NCI-H146 (cell line): ENCODE measurements around the gene GDA.
"Not testable (repeated sequence)": the region's sequence is repeated elsewhere in the genome, so short reads cannot be mapped to it uniquely, and the experiment has no call there.

Experiments used
- DNase-seq: peaks from one replicate; lab custom pipeline; 2025; lab: John Stamatoyannopoulos, UW

GDA gene

DNA sequence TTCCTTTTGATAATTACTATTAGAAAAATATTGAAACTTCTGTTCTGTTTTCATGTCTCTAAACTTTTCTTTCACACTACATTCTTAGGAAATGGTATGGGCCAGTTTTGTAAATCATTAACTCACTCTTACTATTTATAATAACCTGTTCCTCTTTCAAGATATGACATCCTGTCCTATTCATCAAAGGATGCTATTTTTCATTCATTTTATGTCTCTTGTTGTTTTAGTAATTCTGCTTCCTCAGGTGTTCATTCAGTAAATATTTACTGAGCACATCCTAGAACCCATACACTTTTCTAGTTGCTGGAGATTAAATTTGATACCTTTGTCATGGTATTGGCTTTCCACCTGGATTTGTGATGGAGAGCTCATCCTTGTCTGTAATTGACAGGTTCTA lies 58.0 kb downstream of the GDA start:
- DNase-seq = no peak

DNA sequence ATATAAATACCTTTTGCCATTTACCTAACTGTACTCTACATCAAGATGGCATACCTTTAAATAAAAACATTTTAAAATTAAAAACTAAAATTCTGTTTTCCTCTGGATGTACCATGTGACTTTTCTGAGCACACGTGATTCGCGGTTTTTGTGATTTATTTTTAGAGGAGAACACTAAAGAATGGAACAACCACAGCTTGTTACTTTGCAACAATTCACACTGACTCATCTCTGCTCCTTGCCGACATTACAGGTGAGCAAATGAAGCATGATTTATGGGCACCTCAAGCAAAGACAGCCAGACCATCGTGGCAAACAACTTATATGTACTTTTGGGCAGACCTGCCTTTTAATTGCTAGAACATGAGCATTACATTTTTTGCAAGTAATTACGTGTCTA lies 61.3 kb downstream of the GDA start:
- DNase-seq = no peak

DNA sequence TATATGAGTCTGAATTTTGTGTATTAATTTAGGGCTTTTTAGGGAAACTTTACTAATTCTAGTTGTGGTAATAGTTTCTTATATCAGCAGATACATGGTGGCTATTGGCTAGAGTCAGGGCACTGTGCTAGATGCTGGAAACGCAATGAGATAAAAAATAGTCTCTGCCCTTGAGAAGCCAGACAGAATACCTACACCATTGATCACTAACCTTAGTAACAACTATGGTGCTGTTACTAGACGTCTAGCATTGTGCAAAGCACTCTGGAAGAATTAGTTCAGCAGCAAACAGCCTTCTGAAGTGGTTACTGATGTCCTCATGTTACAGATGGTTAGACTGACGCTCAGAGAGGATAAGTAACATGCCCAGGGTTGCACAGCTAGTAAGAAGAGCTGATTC lies 61.8 kb downstream of the GDA start:
- DNase-seq = no peak

DNA sequence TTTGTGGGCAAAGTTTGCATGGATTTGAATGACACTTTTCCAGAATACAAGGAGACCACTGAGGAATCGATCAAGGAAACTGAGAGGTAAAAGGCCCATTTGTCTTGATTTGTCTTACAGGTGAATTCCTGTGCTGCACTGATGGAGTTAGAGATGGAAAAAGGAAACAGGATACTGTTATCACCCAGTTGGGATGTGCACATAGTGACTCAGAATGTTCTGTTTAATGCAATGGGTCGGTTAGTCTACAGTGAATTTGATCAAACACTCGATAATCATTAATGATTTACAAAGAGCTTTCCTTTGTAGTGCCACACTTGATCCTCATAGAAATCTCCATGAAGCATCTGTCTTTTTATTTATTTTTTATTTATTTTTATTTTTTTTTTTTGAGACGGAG lies 64.7 kb downstream of the GDA start:
- DNase-seq = no peak

DNA sequence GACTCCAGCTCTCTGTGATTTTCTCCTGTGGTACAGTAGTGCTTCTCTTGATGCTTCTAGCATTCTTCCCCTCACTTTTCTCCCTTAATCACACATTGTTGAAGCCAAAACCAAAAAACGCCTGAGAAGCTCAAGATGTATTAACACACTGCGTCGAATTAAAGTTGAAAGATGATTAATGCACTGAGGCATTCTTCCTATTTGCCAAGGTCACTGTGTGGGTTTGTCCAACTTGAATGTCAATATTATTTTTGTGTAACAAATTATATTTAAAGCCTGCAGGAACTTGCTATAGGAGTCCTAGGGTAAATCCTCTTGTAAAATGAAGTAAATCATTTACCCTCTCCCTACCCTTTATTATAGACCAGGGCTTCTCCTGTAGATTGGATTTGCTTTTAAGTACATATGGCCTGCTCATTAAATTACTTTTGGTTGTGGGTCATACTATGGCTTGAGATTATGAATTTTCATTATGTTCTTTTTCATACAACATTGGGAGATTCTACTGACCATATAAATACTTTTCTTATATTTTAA lies 68.1 kb downstream of the GDA start:
- no peak for DNase-seq

DNA sequence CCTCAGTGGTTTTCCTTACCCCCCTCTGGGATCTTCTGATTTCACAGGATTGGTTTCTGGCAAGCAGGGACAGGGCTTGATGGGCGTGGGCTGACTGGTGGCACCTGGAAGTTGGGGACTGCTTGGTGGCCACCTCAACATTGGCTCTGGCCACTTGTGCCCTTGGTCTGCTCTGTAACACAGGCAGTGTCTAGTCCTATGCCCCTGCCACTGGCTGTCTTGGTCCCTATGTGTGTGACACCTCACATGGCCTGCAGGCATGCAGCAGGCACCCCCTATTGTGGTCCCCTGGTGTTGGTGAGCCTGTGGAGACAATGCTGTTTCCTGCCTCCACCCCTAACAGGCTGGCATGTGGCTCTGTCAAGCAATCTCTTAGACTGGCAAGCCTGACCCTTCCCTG lies 71.3 kb downstream of the GDA start:
- no peak for DNase-seq

DNA sequence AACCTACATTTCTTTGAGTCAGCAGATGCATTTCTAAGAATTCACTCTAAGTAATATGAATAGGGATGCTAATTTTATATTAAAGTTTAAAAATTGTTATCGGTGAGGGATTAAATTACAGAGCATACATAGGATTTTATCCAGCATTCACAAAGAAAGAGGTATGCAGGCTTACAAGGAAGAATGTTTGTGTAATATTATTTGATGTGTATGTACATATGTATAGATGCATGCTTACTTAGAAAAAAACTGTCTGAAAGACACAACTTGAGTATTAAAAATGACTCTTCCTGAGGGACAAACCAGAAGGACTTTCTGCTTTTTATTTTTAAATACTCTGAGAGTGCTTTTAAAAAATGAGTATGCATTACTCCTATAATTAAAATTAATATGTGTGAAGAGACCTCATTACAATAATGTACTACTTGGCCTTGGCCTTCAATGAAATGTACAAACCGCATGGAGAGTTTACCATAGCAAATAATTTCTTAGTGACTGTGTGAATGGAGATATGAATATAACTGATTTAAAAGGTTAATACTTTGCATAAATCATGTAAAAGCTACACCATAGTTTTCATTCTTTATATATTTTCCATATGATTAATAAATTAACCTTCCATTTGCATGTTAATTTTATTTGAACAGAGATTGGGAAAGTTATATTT lies 77.0 kb downstream of the GDA start:
- no peak for DNase-seq

DNA sequence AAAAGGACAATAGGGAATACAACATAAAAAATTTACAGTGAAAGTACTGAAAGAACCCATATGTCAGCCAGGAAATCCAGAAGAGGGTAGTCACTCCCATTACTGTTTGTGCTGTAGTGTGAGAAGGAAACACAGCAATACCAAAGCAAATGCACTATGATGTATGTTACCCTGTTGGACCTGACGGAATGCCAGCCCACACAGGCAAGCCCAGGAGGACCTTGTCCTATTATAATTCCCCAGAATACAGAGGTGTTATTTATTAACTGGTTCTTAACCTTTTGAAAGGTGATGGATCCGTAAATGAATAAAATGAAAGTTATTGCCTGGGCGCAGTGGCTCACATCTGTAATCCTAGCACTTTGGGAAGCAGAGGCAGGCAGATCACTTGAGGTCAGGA lies 79.0 kb downstream of the GDA start:
- DNase-seq = no peak

DNA sequence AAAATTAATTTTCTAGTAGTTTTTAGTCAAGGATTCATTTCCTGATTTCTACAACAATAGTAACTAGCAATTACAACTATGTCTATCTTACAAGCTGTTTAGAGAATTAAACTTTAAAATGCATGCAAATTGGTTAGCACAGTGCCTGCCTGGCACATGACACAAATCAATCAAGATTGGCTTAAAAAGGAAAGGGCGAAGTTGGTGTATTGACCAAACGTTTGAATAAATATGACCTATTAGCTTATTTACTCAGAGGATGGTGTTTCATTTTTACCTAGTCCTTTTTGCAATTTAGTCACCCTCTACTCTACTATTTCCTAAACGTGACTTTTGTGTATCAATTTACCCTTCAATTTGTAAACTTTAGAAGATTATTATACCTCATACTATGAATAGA lies 83.5 kb downstream of the GDA start:
- no peak for DNase-seq

DNA sequence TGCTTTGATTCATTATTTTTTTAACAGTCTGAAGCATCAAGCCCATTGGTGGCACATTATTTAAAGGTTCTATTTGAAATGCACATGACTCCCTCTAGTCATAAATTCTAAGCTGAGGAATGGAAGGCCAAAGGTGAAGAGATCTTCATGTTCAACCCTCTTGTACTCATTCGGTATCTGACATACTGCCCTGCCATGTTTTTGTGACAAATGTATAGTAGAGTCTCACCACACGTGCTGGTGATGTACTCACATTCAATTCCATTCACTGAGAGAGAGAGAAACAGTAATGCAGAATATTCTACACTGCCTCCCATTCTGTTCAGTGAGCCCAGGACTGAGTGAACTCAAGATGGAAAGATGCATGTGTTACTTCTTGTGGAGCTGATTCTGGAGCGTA lies 98.3 kb downstream of the GDA start:
- no peak for DNase-seq

DNA sequence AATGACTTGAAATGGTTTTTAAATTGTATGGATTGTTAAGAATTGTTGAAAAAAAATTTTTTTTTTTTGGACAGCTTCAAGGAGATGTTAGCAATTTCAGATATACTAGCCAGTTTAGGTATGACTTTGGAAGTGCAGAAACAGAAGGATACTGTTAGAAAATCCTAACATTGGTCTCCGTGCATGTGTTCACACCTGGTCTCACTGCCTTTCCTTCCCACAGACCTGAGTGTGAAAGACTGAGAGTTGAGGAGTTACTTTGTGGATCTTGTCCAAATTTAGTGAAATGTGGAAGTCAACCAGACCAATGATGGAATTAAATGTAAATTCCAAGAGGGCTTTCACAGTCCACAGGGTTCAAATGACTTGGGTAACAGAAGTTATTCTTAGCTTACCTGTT lies 102.3 kb downstream of the GDA start:
- no peak for DNase-seq

DNA sequence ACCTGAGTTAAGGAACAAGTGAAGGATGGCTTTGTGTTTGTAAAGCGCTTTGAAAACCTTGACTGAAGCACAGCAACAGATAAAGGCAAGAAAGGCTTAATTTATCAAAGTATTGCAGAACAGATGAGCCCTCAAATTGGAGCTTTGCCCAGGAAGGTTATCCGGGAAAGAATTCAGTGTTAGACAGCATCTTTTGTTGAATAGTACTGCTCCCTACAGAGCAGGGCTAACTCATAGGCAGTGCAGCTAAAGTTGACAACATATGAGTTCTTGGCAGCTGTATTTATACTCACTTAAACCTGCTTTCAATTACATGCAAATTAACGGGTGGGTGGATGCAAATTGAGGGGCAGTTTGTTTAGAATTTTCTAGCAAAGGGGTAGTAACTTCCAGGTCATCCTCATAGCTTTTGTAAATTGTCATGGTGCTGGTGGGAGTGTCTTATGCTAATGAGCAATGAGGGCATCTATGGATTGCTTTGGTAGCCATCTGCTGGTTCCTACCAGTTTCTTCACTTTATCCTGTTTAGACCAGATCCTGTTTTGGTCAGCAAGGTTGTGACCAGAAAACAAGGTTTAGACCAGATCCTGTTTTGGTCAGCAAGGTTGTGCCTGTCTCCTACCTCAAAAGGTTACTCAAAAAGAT lies 105.8 kb downstream of the GDA start:
- DNase-seq = no peak

DNA sequence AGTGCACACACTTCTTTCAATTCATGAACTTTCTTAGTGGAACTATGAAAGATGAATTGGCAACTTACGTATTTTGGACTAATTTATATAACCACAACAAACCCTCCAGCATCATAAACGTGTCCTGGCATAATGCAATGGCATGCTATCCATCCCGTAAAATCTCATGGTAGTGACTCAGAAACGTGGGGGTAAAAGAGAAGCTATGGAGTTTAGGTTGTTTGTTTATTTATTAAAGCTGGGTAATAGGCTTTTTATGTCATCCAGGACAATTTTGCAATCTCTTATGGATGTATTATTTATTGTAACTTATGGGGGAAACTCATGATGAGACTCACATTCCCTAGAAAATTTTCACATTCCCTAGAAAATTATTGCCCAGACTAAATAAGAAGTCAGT lies 106.3 kb downstream of the GDA start:
- DNase-seq = no peak

DNA sequence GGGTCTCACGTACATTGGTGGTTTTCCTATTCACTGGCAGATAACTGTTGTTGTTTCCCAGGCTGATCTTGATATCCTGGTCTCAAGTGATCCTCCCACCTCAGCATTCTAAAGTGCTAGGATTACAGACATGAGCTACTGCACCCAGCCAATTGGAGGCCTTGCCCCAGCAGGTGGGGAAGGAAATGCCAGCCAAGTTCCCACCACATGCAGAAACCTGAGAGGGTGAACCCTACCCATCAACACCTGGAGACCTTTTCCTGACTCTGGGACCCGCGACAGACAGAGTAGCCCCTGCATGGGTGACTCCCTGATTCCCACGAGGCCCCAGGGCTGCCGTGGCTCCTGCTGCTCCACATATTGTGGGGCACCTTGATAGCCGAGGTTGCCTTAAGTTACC lies 107.7 kb downstream of the GDA start:
- no peak for DNase-seq

DNA sequence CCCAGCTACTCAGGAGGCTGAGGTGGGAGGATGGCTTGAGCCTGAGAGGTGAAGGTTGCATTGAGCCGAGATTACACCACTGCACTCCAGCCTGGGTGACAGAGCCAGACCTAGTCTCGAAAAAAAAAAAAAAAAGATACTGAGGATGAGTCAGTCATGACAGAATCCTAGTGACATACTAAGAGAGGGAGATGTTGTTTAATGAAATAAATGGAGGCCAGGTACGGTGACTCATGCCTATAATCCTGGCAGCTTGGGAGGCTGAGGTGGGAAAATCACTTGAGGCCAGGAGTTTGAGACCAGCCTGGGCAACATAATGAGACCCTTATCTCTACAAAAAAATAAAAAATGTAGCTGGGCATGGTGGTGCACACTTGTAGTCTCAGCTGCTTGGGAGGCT lies 108.6 kb downstream of the GDA start:
- no peak for DNase-seq

DNA sequence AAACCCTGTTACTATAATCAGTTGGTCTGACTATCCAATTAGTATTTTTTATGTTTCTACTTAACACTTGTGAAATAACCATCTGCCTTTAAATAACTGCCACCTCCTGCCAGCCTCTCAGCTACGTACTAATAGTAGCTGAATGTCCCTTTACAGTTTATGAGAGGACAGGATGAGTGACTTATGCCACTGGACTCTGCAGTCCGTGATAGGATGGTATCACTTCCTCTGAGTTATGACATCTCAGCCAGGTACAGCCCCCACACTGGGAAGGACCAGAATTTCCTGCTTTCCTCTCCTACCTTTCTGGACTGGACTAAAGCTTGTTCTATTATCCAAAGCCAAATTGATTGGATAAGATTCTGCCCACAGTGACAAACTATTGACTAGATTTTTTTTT lies 112.8 kb downstream of the GDA start:
- DNase-seq = no peak

DNA sequence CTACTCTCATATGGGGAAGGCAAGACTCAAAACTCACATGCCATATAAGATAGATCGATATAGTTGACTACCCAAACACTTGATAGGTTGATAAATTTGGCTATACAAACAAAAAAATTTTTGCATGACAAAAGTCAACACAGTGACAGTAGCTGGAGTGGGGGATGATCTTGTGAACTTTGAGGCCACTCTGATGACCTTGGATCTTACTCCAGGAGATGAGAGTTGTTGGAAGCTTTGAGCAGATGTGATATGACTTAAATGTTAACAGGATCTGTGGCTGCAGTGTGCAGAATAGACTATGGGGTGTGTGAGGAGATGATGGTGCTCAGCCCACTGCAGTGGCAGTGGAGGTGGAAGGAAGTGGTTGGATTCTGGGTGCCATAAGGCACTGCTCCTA lies 114.3 kb downstream of the GDA start:
- DNase-seq = no peak

DNA sequence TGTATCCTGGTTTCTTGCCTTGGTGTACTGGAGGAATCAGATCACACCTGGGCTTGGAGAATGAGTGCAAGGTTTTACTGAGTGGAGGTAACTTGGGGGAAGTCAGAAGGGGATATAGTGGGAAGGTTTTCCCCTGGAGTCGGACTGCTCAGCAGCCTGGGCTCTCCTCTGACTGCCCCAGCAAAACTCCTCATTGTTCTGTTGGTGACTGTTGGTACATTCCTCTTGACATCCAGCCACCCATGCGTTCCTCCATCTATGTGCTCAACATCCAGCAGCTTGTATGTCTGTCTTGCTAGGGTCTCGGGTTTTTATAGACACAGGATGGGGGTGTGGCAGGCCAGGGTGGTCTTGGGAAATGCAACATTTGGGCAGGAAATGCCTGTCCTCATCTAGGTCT lies 119.7 kb downstream of the GDA start:
- no peak for DNase-seq

DNA sequence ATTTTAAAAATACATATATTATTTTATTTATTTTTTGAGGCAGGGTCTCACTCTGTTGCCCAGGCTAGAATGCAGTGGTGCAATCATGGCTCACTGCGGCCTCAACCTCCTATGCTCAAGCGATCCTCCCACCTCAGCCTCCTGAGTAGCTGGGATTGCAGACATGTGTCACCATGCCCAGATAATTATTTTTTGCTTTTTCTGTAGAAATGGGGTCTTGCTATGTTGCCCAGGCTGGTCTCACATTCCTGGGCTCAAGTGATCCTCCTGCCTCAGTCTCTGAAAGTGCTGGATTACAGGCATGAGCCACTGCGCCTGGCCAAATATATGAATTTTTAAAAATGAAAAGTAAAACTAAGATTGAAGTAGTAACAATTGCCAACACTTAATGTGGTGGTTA lies 121.1 kb downstream of the GDA start:
- DNase-seq = not testable (repeated sequence)

DNA sequence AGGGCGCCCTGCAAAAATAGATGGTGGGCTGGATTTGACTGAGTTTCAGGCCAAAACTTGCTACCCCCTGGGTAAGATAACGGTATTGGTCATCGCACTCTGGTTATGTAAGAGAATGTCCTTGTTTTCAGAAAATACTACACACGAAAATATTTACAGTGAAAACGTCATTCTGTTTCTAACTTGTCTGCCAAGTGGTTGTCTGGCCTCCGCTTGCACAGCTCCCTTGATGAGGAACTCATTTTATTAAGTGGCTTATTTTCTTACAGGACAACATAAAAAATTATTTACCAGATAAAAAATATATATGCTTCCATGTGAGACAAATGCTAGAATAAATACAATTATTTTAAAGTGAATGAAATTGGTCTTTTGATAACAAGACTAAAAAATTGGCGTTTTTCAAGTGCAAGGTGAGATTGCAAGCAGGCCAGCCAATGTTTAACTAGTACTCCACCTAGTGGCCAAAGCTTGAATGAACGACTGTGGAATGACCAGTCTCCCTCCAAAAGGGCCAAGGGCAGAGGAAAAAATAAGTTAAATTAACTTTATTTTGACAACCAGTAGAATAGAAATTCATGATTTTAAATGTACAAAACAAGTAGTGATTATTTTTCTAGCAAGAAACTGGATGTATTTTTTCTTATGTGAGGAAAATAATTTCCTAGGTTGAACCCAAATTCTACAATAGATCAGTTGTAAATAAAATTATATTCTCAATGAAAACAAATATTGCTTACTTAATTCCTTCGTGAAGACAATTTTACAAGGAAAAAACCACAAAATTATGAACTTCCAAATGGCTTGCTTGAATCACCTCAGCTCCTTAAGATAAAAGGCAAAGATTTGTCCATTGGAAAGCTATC lies 122.6 kb downstream of the GDA start:
- peak; percentile 18 for DNase-seq

DNA sequence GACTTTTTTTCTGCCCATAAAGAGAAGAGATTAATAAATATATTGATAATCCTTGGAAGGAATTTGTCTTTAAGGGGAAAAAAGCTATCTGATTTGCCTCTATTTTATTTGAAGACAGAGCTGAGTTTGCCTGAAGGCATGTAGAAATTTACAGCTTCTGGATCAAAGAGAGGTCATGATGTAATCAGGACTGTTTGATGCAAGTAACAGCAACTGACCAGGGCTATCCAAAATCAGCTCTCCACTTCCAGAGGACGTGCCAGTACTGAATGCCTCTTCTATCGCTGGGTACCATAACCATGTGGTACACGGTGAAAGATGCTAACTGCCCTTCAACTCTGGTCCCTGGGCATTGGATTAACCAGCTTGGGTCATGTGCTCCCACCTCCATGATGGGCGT lies 125.2 kb downstream of the GDA start:
- DNase-seq = no peak

DNA sequence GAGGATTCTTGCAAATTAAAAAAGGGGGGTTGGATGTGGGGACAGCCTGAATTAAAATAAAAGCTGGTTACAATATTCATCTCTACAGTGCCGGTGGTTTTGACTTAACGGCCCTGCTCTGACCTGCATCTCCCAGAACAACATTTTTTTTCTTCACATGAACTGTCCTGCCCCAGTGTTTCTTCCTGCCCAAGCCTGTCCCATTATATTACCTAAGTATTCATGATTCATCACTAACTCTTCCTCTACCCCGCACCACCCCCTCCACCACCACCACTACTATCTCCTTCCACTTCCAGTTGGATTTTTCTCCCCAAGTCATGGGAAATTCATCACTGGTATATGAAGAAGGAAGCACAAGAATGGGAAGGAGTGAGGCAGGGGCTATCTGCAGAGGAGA lies 125.7 kb downstream of the GDA start:
- no peak for DNase-seq

DNA sequence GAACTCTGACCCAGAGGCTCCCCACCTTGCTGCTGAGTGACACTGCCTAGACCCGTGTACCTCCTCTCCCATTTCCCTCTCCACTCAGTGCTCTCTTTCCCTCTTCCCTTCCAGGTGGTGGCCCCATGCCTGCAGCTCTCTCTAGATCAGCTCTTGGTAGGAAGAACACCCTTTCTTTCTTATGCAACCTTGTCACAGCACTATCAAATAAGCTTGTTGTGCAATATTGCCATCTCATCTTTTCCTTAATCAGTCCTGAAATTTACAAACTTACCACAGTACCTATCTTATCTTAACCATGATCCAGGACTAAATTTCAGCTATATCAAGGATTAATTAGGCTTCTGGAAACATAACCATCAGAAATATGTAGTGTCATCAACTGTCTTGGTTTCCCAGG lies 127.2 kb downstream of the GDA start:
- no peak for DNase-seq
